H9 (cell line): ENCODE results near the gene CFAP107. TPM values are rescaled to one million over a fixed set of nuclear protein-coding genes. Genes with fewer than 3 reads are reported as not detected.
"Not testable (repeated sequence)": the region's sequence is repeated elsewhere in the genome, so short reads cannot be mapped to it uniquely, and the experiment has no call there.

Source experiments
- DNase-seq: peaks from one replicate; pipeline ENCODE4 v3.0.0-alpha.2; 2017
- H2AFZ ChIP-seq: one replicate; pipeline ENCODE4 v1.6.1; 2013; ENCODE audit warnings: mild to moderate bottlenecking, low read length, control low read depth, moderate library complexity
- H2AK5ac ChIP-seq: 2 replicates; pipeline ENCODE4 v1.6.1; 2013; ENCODE audit warnings: low read length, control low read depth, mixed read lengths; ENCODE audit not compliant: insufficient read length
- H2BK120ac ChIP-seq: one replicate; pipeline ENCODE4 v1.6.1; 2013; ENCODE audit warnings: low read depth, mild to moderate bottlenecking, low read length, control low read depth, inconsistent platforms; ENCODE audit not compliant: poor library complexity, severe bottlenecking
- H2BK12ac ChIP-seq: 2 replicates; pipeline ENCODE4 v1.6.1; 2013; ENCODE audit warnings: low read length, control low read depth, mixed read lengths, low read depth; ENCODE audit not compliant: insufficient read length
- H2BK15ac ChIP-seq: 2 replicates; pipeline ENCODE4 v1.6.1; 2013; ENCODE audit warnings: low read depth, low read length, control low read depth
- H2BK20ac ChIP-seq: one replicate; pipeline ENCODE4 v1.6.1; 2013; ENCODE audit warnings: low read depth, mild to moderate bottlenecking, low read length, control low read depth, inconsistent platforms; ENCODE audit not compliant: poor library complexity, severe bottlenecking
- H2BK5ac ChIP-seq: 2 replicates; pipeline ENCODE4 v1.6.1; 2013; ENCODE audit warnings: low read length, control low read depth, mixed read lengths; ENCODE audit not compliant: insufficient read length
- H3K14ac ChIP-seq: 2 replicates; pipeline ENCODE4 v1.6.1; 2013; ENCODE audit warnings: low read length, control low read depth; ENCODE audit not compliant: insufficient read depth
- H3K18ac ChIP-seq: 2 replicates; pipeline ENCODE4 v1.6.1; 2013; ENCODE audit warnings: low read depth, mild to moderate bottlenecking, mixed read lengths, low read length, control low read depth; ENCODE audit not compliant: insufficient read length
- H3K23ac ChIP-seq: 2 replicates; pipeline ENCODE4 v1.6.1; 2013; ENCODE audit warnings: low read length, control low read depth, mixed read lengths, low read depth; ENCODE audit not compliant: insufficient read length
- H3K23me2 ChIP-seq: 2 replicates; pipeline ENCODE4 v1.6.1; 2013; ENCODE audit warnings: low read depth, mild to moderate bottlenecking, mixed read lengths, low read length, control low read depth; ENCODE audit not compliant: insufficient read length, poor library complexity, severe bottlenecking
- H3K27ac ChIP-seq: 2 replicates; pipeline ENCODE4 v1.5.1; 2013; ENCODE audit warnings: low read length, control low read depth, mixed read lengths, low read depth; ENCODE audit not compliant: insufficient read length
- H3K27me3 ChIP-seq: 2 replicates; pipeline ENCODE4 v1.6.1; 2013; ENCODE audit warnings: low read length, control low read depth, inconsistent platforms; ENCODE audit not compliant: insufficient read depth
- H3K4ac ChIP-seq: 2 replicates; pipeline ENCODE4 v1.6.1; 2013; ENCODE audit warnings: low read depth, mild to moderate bottlenecking, control low read depth, inconsistent platforms, low read length, moderate library complexity
- H3K4me1 ChIP-seq: 2 replicates; pipeline ENCODE4 v1.6.1; 2013; ENCODE audit warnings: low read length, control low read depth, inconsistent platforms; ENCODE audit not compliant: insufficient read depth
- H3K4me2 ChIP-seq: 2 replicates; pipeline ENCODE4 v1.6.1; 2013; ENCODE audit warnings: low read length, control low read depth, mixed read lengths; ENCODE audit not compliant: insufficient read length, insufficient read depth
- H3K56ac ChIP-seq: 2 replicates; pipeline ENCODE4 v1.6.1; 2013; ENCODE audit warnings: low read depth, mild to moderate bottlenecking, mixed read lengths, low read length, control low read depth; ENCODE audit not compliant: insufficient read length
- H3K79me1 ChIP-seq: 2 replicates; pipeline ENCODE4 v1.6.1; 2013; ENCODE audit warnings: low read depth, mild to moderate bottlenecking, moderate library complexity, low read length, control low read depth, inconsistent platforms; ENCODE audit not compliant: insufficient read depth, poor library complexity, severe bottlenecking
- H3K79me2 ChIP-seq: 2 replicates; pipeline ENCODE4 v1.6.1; 2013; ENCODE audit warnings: low read length, control low read depth, inconsistent platforms; ENCODE audit not compliant: insufficient read depth
- H3K9ac ChIP-seq: 2 replicates; pipeline ENCODE4 v1.6.1; 2013; ENCODE audit warnings: low read length, control low read depth, mixed read lengths; ENCODE audit not compliant: insufficient read length; ENCODE audit errors: extremely low read depth
- H3K9me3 ChIP-seq: one replicate; pipeline ENCODE4 v1.6.1; 2013; ENCODE audit warnings: low read depth, low read length, inconsistent platforms; ENCODE audit not compliant: control insufficient read depth
- H3T11ph ChIP-seq: one replicate; pipeline ENCODE4 v1.6.1; 2013; ENCODE audit warnings: mild to moderate bottlenecking, low read length, control low read depth, inconsistent platforms
- H4K20me1 ChIP-seq: one replicate; pipeline ENCODE4 v1.6.1; 2013; ENCODE audit not compliant: control insufficient read depth, insufficient read length, insufficient read depth
- H4K5ac ChIP-seq: 2 replicates; pipeline ENCODE4 v1.6.1; 2013; ENCODE audit warnings: low read depth, mild to moderate bottlenecking, mixed read lengths, low read length, control low read depth; ENCODE audit not compliant: insufficient read length
- H4K8ac ChIP-seq: replicated peaks from 2 replicates; pipeline ENCODE4 v1.6.1; 2013; ENCODE audit warnings: low read length, control low read depth, mixed read lengths, low read depth; ENCODE audit not compliant: insufficient read length
- H4K91ac ChIP-seq: 2 replicates; pipeline ENCODE4 v1.6.1; 2013; ENCODE audit warnings: low read depth, mild to moderate bottlenecking, moderate library complexity, mixed read lengths, low read length, control low read depth; ENCODE audit not compliant: insufficient read length
- H3K27ac Mint-ChIP-seq, 3 experiments: 2 replicates in 2 of 3; 3 replicates in 1 of 3; pipeline ENCODE4 v1.8.0; 2020 to 2021; ENCODE audit warnings: mixed read lengths in 3 of 3, mild to moderate bottlenecking in 1 of 3, moderate library complexity in 1 of 3
- H3K27me3 Mint-ChIP-seq: 2 replicates; pipeline ENCODE4 v1.8.0; 2021; ENCODE audit warnings: low read depth, mild to moderate bottlenecking, moderate library complexity, mixed read lengths
- H3K36me3 Mint-ChIP-seq, 3 experiments: 2 replicates in 2 of 3; 3 replicates in 1 of 3; pipeline ENCODE4 v1.8.0; 2020 to 2021; ENCODE audit warnings: low read depth in 3 of 3, mixed read lengths in 3 of 3; ENCODE audit not compliant: insufficient read depth in 1 of 3
- H3K4me1 Mint-ChIP-seq, 2 experiments: 2 replicates each; pipeline ENCODE4 v1.8.0; 2020; ENCODE audit warnings: mixed read lengths in 2 of 2
- H3K4me3 Mint-ChIP-seq, 2 experiments: 2 replicates in 1 of 2; 3 replicates in 1 of 2; pipeline ENCODE4 v1.8.0; 2020 to 2021; ENCODE audit warnings: mild to moderate bottlenecking in 2 of 2, mixed read lengths in 2 of 2, moderate library complexity in 1 of 2
- H3K9me3 Mint-ChIP-seq, 2 experiments: 2 replicates in 1 of 2; 3 replicates in 1 of 2; pipeline ENCODE4 v1.8.0; 2020; ENCODE audit warnings: mild to moderate bottlenecking in 2 of 2, mixed read lengths in 2 of 2, moderate library complexity in 1 of 2
- WGBS: extraction: QIAGEN DNeasy Blood & Tissue Kit; methylation state at CpG from one replicate; pipeline ENCODE4 v1.1.7; 2013; ENCODE audit warnings: missing lambda C conversion rate, low lambda C conversion rate, mixed read lengths; ENCODE audit not compliant: insufficient read length; ENCODE audit errors: extremely low coverage; 5-methylcytosine and 5-hydroxymethylcytosine counted together
- total RNA-seq: library from RNA; stranded (reverse); gene quantifications from 2 replicates; pipeline ENCODE4 v1.2.1, GENCODE V29; 2021
- TF ChIP-seq, protein P1 (sequence below): fragments of 200-600 bp; sonication (generic); conservative IDR thresholded peaks from 3 replicates; pipeline ENCODE4 v1.8.0; 2021; ENCODE audit warnings: antibody characterized with exemption, mild to moderate bottlenecking

Gene CFAP107
- total RNA-seq, 1 experiment from 2014 or later, result not detected

DNA sequence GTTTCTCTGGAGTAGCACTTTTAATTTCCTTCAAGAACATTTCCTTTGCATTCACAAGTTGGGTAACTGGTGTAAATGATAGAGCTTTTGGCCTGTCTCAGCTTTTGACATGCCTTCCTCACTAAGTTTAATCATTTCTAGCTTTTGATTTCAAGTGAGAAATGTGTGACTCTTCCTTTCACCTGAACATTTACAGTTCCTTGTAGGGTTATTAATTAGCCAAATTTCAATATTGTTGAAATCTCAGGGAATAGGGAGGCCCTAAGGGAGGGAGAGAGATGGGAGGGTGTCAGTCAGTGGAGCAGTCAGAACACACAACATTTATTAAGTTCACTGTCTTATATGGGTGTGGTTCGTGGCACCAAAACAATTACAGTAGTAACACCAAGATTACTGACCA is 15.8 kb upstream of the CFAP107 start:
- TF ChIP-seq, protein P1, sequence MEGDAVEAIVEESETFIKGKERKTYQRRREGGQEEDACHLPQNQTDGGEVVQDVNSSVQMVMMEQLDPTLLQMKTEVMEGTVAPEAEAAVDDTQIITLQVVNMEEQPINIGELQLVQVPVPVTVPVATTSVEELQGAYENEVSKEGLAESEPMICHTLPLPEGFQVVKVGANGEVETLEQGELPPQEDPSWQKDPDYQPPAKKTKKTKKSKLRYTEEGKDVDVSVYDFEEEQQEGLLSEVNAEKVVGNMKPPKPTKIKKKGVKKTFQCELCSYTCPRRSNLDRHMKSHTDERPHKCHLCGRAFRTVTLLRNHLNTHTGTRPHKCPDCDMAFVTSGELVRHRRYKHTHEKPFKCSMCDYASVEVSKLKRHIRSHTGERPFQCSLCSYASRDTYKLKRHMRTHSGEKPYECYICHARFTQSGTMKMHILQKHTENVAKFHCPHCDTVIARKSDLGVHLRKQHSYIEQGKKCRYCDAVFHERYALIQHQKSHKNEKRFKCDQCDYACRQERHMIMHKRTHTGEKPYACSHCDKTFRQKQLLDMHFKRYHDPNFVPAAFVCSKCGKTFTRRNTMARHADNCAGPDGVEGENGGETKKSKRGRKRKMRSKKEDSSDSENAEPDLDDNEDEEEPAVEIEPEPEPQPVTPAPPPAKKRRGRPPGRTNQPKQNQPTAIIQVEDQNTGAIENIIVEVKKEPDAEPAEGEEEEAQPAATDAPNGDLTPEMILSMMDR, result no peak
- H2BK12ac ChIP-seq, result no peak overlapping the region
- no peak overlapping the region for H3K56ac ChIP-seq
- H4K20me1 ChIP-seq, result no peaks in the 10 kb centered on the region
- peaks cover 15 to 34% of the 10 kb centered on the region in 2 experiments for H3K9me3 Mint-ChIP-seq
- no peaks in the 10 kb centered on the region for H3K9me3 ChIP-seq
- no peak overlapping the region for H3K14ac ChIP-seq
- H2AFZ ChIP-seq, result no peak overlapping the region
- no peak overlapping the region for H4K91ac ChIP-seq
- H3K27me3 ChIP-seq, result no peaks in the 10 kb centered on the region
- H2BK5ac ChIP-seq, result no peak overlapping the region
- 0 out of 2 replicates have a peak, but pooled peaks cover 3% of the 10 kb centered on the region for H3K4me1 ChIP-seq
- H3K27ac ChIP-seq, result no peak overlapping the region
- WGBS, result no CpG with 5 or more reads among the region's 1 CpG
- H3K9ac ChIP-seq, result no peak overlapping the region
- H4K5ac ChIP-seq, result no peak overlapping the region
- H3K18ac ChIP-seq, result no peak overlapping the region
- no peak overlapping the region for H2AK5ac ChIP-seq
- H2BK120ac ChIP-seq, result no peak overlapping the region
- H3K4me2 ChIP-seq, result no peak overlapping the region
- no peak overlapping the region for H2BK15ac ChIP-seq
- no peak overlapping the region for H3K27ac Mint-ChIP-seq
- DNase-seq, result no peak
- no peak overlapping the region for H2BK20ac ChIP-seq
- H3K4ac ChIP-seq, result no peak overlapping the region
- no peaks in the 10 kb centered on the region for H3K79me1 ChIP-seq
- H3K4me1 Mint-ChIP-seq, result peaks cover 6% of the 10 kb centered on the region in 2 experiments; a peak in 3 of 4 replicates
- H3K4me3 Mint-ChIP-seq, result no peak overlapping the region
- peaks cover 0 to 7% (median 3%) of the 10 kb centered on the region in 3 experiments; a peak in 5 of 7 replicates for H3K36me3 Mint-ChIP-seq
- H3T11ph ChIP-seq, result no peak overlapping the region
- no peak overlapping the region for H4K8ac ChIP-seq
- H3K79me2 ChIP-seq, result no peaks in the 10 kb centered on the region
- peaks cover 5% of the 10 kb centered on the region for H3K27me3 Mint-ChIP-seq
- H3K23me2 ChIP-seq, result no peaks in the 10 kb centered on the region
- no peak overlapping the region for H3K23ac ChIP-seq

DNA sequence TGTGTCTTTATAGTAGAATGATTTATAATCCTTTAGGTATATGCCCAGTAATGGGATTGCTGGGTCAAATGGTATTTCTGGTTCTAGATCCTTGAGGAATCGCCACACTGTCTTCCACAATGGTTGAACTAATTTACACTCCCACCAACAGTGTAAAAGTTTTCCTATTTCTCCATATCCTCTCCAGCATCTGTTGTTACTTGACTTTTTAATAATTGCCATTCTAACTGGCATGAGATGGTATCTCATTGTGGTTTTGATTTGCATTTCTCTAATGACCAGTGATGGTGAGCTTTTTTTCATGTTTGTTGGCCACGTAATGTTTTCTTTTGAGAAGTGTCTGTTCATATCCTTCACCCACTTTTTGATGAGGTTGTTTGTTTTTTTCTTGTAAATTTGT is 14.9 kb upstream of the CFAP107 start:
- not testable (repeated sequence) for H3K27ac ChIP-seq, H4K20me1 ChIP-seq, H3K23ac ChIP-seq, H3K27me3 Mint-ChIP-seq, H4K5ac ChIP-seq, H2BK15ac ChIP-seq, H3K4me2 ChIP-seq, H3K27me3 ChIP-seq, H2AFZ ChIP-seq, H3K23me2 ChIP-seq, H2BK5ac ChIP-seq, H2BK120ac ChIP-seq, H3K9me3 ChIP-seq, H3K4ac ChIP-seq, H2BK20ac ChIP-seq, H3K79me2 ChIP-seq, H3K14ac ChIP-seq, H3K18ac ChIP-seq, H4K91ac ChIP-seq, H3K9ac ChIP-seq, H4K8ac ChIP-seq, H3K79me1 ChIP-seq, H3K4me1 Mint-ChIP-seq, H3K36me3 Mint-ChIP-seq, H2AK5ac ChIP-seq, H3T11ph ChIP-seq, DNase-seq, H3K4me3 Mint-ChIP-seq, H2BK12ac ChIP-seq, H3K4me1 ChIP-seq, H3K56ac ChIP-seq, H3K27ac Mint-ChIP-seq
- H3K9me3 Mint-ChIP-seq, result peaks cover 15 to 34% of the 10 kb centered on the region in 2 experiments
- WGBS, result no CpG with 5 or more reads among the region's 2 CpGs
